Mucosa of rectum (tissue), 2 donors: ENCODE measurements around the gene ATP2C2.

Experiments
- H3K27ac ChIP-seq, 2 donors: one replicate each; pipeline ENCODE4 v1.7.0; 2013; ENCODE audit warnings: inconsistent platforms in 2 of 2, low read depth in 2 of 2, low read length in 2 of 2
- H3K27me3 ChIP-seq, 2 donors: one replicate each; pipeline ENCODE4 v1.7.0; 2013; ENCODE audit warnings: low read length in 2 of 2; ENCODE audit not compliant: control insufficient read depth in 2 of 2, insufficient read depth in 2 of 2
- H3K36me3 ChIP-seq, 2 donors: one replicate each; pipeline ENCODE4 v1.7.0; 2013; ENCODE audit warnings: low read length in 2 of 2; ENCODE audit not compliant: control insufficient read depth in 2 of 2, insufficient read depth in 2 of 2
- H3K4me1 ChIP-seq, 2 donors: one replicate each; pipeline ENCODE4 v1.7.0; 2013; ENCODE audit warnings: low read length in 2 of 2, mild to moderate bottlenecking in 1 of 2; ENCODE audit not compliant: control insufficient read depth in 2 of 2, insufficient read depth in 2 of 2
- H3K4me3 ChIP-seq, 2 donors: one replicate each; pipeline ENCODE4 v1.7.0; 2013; ENCODE audit warnings: low read length in 2 of 2
- H3K9ac ChIP-seq, 2 donors: one replicate each; pipeline ENCODE4 v1.7.0; 2013; ENCODE audit warnings: low read length in 2 of 2, low read depth in 1 of 2, mild to moderate bottlenecking in 1 of 2
- H3K9me3 ChIP-seq, 2 donors: one replicate each; pipeline ENCODE4 v1.7.0; 2013; ENCODE audit warnings: low read length in 2 of 2; ENCODE audit not compliant: control insufficient read depth in 2 of 2
- donor health status: healthy.
- donor health status: Normal muscosa, but diverticular disease.

The ATP2C2 gene

DNA sequence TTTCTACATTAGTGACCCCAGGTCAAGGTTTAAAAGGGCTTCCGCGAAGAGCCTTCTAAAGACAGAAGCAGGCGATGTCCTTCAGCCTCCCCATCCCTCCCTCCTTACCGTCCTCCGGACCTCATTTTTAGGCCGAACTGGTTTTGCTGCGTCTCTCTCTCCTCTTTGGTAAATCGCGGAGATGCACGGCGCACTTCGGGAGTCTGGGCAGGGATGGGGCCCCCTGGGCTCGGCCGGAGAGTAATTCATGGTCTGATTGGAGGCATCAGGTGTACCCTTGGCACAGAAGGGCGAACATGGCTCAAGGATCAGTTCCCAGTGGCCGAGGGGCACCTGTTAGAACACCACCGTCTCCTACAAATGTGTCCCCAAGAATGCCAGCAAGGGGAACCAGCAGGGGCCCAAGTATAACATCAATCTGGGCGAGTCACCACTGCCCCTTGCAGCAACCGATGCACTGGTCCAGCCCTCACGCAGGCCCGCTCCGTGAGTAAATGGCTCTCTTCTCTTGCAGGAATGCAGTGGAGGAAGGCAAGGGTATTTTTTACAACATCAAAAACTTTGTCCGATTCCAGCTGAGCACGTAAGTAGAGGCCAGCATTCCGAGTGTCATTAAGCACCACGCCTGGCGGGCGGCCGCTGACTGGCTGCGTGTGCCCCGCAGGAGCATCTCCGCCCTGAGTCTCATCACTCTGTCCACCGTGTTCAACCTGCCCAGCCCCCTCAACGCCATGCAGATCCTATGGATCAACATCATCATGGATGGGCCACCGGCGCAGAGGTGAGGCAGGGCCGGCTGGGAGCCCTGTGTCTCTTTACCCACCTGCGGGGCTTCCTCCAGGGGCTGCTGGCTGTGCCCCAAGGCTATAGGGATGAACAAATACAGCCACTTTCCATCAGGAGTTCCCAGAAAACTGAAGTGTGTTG, 90.5 kb downstream of the ATP2C2 start:
- no peak overlapping the region for H3K27ac ChIP-seq
- no peaks in the 10 kb centered on the region for H3K27me3 ChIP-seq
- no peaks in the 10 kb centered on the region for H3K9me3 ChIP-seq
- no peaks in the 10 kb centered on the region for H3K4me1 ChIP-seq
- H3K36me3 ChIP-seq = peaks cover 39 to 57% of the 10 kb centered on the region in 2 donors
- no peak overlapping the region for H3K9ac ChIP-seq
- H3K4me3 ChIP-seq = no peak overlapping the region

DNA sequence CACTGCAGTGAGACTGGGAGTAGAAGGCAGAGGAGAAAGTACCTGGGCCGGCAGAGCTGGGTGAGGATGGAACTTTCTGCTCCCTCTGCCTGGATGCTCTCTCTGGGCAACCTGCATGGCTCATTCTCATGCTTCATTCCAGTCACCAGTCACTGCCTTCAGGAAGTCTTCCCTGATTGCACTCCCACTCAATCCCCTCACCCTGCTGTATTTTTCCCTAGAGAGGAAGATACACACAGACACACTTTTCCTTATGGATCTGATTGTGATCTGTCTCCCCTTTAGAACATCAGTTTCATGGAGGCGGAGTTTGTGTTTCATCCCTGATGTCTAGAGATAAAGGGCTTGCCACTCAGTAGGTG, 91.2 kb downstream of the ATP2C2 start:
- Histone ChIP-seq H3K4me1 (no peaks in the 10 kb centered on the region), H3K9ac (no peak overlapping the region), H3K9me3 (no peaks in the 10 kb centered on the region), H3K27ac (no peak overlapping the region), H3K27me3 (no peaks in the 10 kb centered on the region), H3K4me3 (no peak overlapping the region), H3K36me3 (peaks cover 41 to 59% of the 10 kb centered on the region in 2 donors)

GRCh38 chr16:84459941-84460405, 91.6 kb downstream of the ATP2C2 start:
- Histone ChIP-seq H3K27me3 (no peaks in the 10 kb centered on the region), H3K4me1 (no peaks in the 10 kb centered on the region), H3K27ac (no peak overlapping the region), H3K9me3 (no peaks in the 10 kb centered on the region), H3K4me3 (no peak overlapping the region), H3K36me3 (peaks cover 41 to 58% of the 10 kb centered on the region in 2 donors), H3K9ac (no peak overlapping the region)

GRCh38 chr16:84460406-84461028, 92.2 kb downstream of the ATP2C2 start:
- Histone ChIP-seq H3K9ac (no peak overlapping the region), H3K4me3 (no peak overlapping the region), H3K9me3 (no peaks in the 10 kb centered on the region), H3K27ac (no peak overlapping the region), H3K36me3 (peaks cover 44 to 58% of the 10 kb centered on the region in 2 donors), H3K4me1 (no peaks in the 10 kb centered on the region), H3K27me3 (no peaks in the 10 kb centered on the region)

- H3K9me3 ChIP-seq = no peaks in the 10 kb centered on the region
- H3K4me3 ChIP-seq = no peak overlapping the region
- no peak overlapping the region for H3K27ac ChIP-seq
- H3K9ac ChIP-seq = no peak overlapping the region
- no peaks in the 10 kb centered on the region for H3K4me1 ChIP-seq
- peaks cover 45 to 58% of the 10 kb centered on the region in 2 donors for H3K36me3 ChIP-seq
- no peaks in the 10 kb centered on the region for H3K27me3 ChIP-seq
Measured at GRCh38 chr16:84461029-84461412, 92.7 kb downstream of the ATP2C2 start.

DNA sequence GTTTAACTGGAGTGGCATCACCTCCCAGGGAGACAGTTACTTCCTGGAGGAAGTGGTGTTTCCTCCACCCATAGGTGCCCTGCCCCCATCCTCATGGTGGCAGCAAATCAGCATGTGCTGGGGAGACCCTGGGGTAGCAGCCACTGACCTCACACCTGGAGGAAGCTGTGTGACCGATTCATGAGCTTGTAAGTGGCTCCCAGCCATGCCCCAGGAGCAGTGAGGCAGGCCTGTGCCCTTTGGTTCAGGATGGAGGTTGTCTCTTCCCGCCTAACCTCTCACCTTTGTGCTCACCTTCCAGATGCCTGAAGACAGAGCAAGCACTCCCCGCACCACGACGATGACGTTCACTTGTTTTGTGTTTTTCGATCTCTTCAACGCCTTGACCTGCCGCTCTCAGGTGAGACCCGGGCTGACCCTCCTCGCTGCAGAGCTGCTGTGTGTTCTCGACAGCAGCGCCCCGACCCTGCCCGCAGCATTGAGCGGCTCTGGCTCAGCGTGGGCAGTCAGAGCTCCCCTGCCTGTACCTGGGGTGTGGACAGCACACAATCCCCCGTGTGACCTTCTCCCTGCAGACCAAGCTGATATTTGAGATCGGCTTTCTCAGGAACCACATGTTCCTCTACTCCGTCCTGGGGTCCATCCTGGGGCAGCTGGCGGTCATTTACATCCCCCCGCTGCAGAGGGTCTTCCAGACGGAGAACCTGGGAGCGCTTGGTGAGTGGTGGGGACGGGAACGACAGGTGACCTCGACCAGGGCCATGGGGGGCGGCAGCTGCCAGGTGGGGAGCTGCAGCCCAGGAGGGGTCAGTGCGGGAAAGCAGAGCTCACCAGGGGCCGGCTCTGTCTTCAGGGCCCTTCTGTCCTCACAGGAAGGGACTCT, 93.3 kb downstream of the ATP2C2 start:
- no peaks in the 10 kb centered on the region for H3K4me1 ChIP-seq
- H3K9ac ChIP-seq = no peak overlapping the region
- no peak overlapping the region for H3K27ac ChIP-seq
- peaks cover 45 to 58% of the 10 kb centered on the region in 2 donors for H3K36me3 ChIP-seq
- no peak overlapping the region for H3K4me3 ChIP-seq
- H3K9me3 ChIP-seq = peaks cover 0 to 2% of the 10 kb centered on the region in 2 donors
- no peaks in the 10 kb centered on the region for H3K27me3 ChIP-seq

GRCh38 chr16:84462296-84463210, 94.2 kb downstream of the ATP2C2 start:
- Histone ChIP-seq H3K27ac (no peak overlapping the region), H3K4me1 (no peaks in the 10 kb centered on the region), H3K9me3 (peaks cover 2 to 4% of the 10 kb centered on the region in 2 donors), H3K4me3 (no peak overlapping the region), H3K36me3 (peaks cover 45 to 58% of the 10 kb centered on the region in 2 donors), H3K27me3 (no peaks in the 10 kb centered on the region), H3K9ac (no peak overlapping the region)

- H3K9ac ChIP-seq = no peak overlapping the region
- peaks cover 45 to 58% of the 10 kb centered on the region in 2 donors for H3K36me3 ChIP-seq
- peaks cover 2 to 4% of the 10 kb centered on the region in 2 donors for H3K9me3 ChIP-seq
- H3K27ac ChIP-seq = no peak overlapping the region
- H3K4me1 ChIP-seq = no peaks in the 10 kb centered on the region
- no peak overlapping the region for H3K4me3 ChIP-seq
- H3K27me3 ChIP-seq = no peaks in the 10 kb centered on the region
Measured at GRCh38 chr16:84463221-84463620, 94.9 kb downstream of the ATP2C2 start.

- Histone ChIP-seq H3K27ac (no peak overlapping the region), H3K36me3 (peaks cover 45 to 51% of the 10 kb centered on the region in 2 donors), H3K27me3 (no peaks in the 10 kb centered on the region), H3K4me3 (no peak overlapping the region), H3K9ac (no peak overlapping the region), H3K4me1 (no peaks in the 10 kb centered on the region), H3K9me3 (peaks cover 2 to 4% of the 10 kb centered on the region in 2 donors)
Measured at GRCh38 chr16:84464116-84464515, 95.8 kb downstream of the ATP2C2 start.
